GM23338 (cell line): ENCODE measurements around the gene TESK2. TPM values are rescaled to one million over a fixed set of nuclear protein-coding genes. Genes with fewer than 3 reads are reported as not detected.

Experiments
- ATAC-seq: fragments of 200-7000 bp; cut with Tn5 transposase; 3 replicates; pipeline ENCODE4 v1.9.1; 2020
- DNase-seq: peaks from one replicate; pipeline ENCODE4 v3.0.0-alpha.2; 2015; ENCODE audit warnings: low spot score
- H2AFZ ChIP-seq: fragments of 200-600 bp; sonication (generic); 2 replicates; pipeline ENCODE4 v1.8.0; 2016; ENCODE audit warnings: antibody characterized with exemption, mild to moderate bottlenecking, moderate library complexity
- H3F3A ChIP-seq: fragments of 200-600 bp; sonication (generic); replicated peaks from 2 replicates; pipeline ENCODE4 v1.8.0; 2017; ENCODE audit warnings: antibody characterized with exemption, mixed run types, low read depth
- H3K27ac ChIP-seq: fragments of 200-600 bp; sonication (generic); 2 replicates; pipeline ENCODE4 v1.6.1; 2016; ENCODE audit warnings: low read depth
- H3K27me3 ChIP-seq: fragments of 200-600 bp; sonication (generic); 2 replicates; pipeline ENCODE4 v1.8.0; 2016; ENCODE audit warnings: mild to moderate bottlenecking, mixed run types, moderate library complexity; ENCODE audit not compliant: insufficient read depth
- H3K36me3 ChIP-seq: fragments of 200-600 bp; sonication (generic); 2 replicates; pipeline ENCODE4 v1.8.0; 2016; ENCODE audit warnings: mild to moderate bottlenecking; ENCODE audit not compliant: insufficient read depth
- H3K4me1 ChIP-seq: fragments of 200-600 bp; sonication (generic); 2 replicates; pipeline ENCODE4 v1.8.0; 2016; ENCODE audit warnings: mild to moderate bottlenecking, moderate library complexity; ENCODE audit not compliant: insufficient read depth
- H3K4me2 ChIP-seq: fragments of 200-600 bp; sonication (generic); 2 replicates; pipeline ENCODE4 v1.7.1; 2017; ENCODE audit warnings: mixed run types
- H3K4me3 ChIP-seq: fragments of 200-600 bp; sonication (generic); 2 replicates; pipeline ENCODE4 v1.6.1; 2016; ENCODE audit warnings: mixed run types
- H3K79me2 ChIP-seq: fragments of 200-600 bp; sonication (generic); replicated peaks from 2 replicates; pipeline ENCODE4 v1.8.0; 2017; ENCODE audit warnings: mild to moderate bottlenecking; ENCODE audit not compliant: insufficient read depth
- H3K9me2 ChIP-seq: fragments of 200-600 bp; sonication (generic); 2 replicates; pipeline ENCODE4 v1.8.0; 2017; ENCODE audit not compliant: insufficient read depth
- H4K20me1 ChIP-seq: fragments of 200-600 bp; sonication (generic); replicated peaks from 2 replicates; pipeline ENCODE4 v1.8.0; 2017; ENCODE audit warnings: mild to moderate bottlenecking; ENCODE audit not compliant: insufficient read depth
- H3K27ac Mint-ChIP-seq: 2 replicates; pipeline ENCODE4 v1.8.0; 2020; ENCODE audit warnings: inconsistent platforms, mild to moderate bottlenecking, moderate library complexity, mixed read lengths
- H3K27me3 Mint-ChIP-seq: 3 replicates; pipeline ENCODE4 v1.8.0; 2022; ENCODE audit warnings: low read depth, mild to moderate bottlenecking, moderate library complexity, mixed read lengths, inconsistent platforms; ENCODE audit not compliant: insufficient read depth, poor library complexity
- H3K36me3 Mint-ChIP-seq: 3 replicates; pipeline ENCODE4 v1.8.0; 2021; ENCODE audit warnings: low read depth, mild to moderate bottlenecking, inconsistent platforms, moderate library complexity, mixed read lengths
- H3K4me1 Mint-ChIP-seq: 3 replicates; pipeline ENCODE4 v1.8.0; 2020; ENCODE audit warnings: mild to moderate bottlenecking, inconsistent platforms, mixed read lengths
- H3K4me3 Mint-ChIP-seq: 3 replicates; pipeline ENCODE4 v1.8.0; 2021; ENCODE audit warnings: moderate library complexity, mild to moderate bottlenecking, inconsistent platforms, mixed read lengths
- H3K9me3 Mint-ChIP-seq: 3 replicates; pipeline ENCODE4 v1.8.0; 2020; ENCODE audit warnings: moderate library complexity, mild to moderate bottlenecking, inconsistent platforms, mixed read lengths
- CTCF ChIP-seq, 2 experiments: fragments of 200-600 bp in 1 of 2; sonication (generic) in 1 of 2; conservative IDR thresholded peaks; 2 replicates each; pipeline versions ENCODE4 v1.5.1 to v1.6.1; 2016 to 2017; ENCODE audit warnings: antibody characterized with exemption in 2 of 2, low read depth in 2 of 2, mild to moderate bottlenecking in 2 of 2, moderate library complexity in 1 of 2
- ETS1 ChIP-seq: IDR thresholded peaks from 2 replicates; pipeline ENCODE4 v1.6.1; 2016; ENCODE audit warnings: antibody characterized with exemption
- EZH2 ChIP-seq: fragments of 200-600 bp; sonication (generic); IDR thresholded peaks from one replicate; pipeline ENCODE4 v1.8.0; 2017; ENCODE audit warnings: antibody characterized with exemption, mild to moderate bottlenecking, low read depth; ENCODE audit not compliant: unreplicated experiment
- EZH2phosphoT487 ChIP-seq: fragments of 200-600 bp; sonication (generic); IDR thresholded peaks from one replicate; pipeline ENCODE4 v1.8.1; 2018; ENCODE audit warnings: antibody characterized with exemption; ENCODE audit not compliant: unreplicated experiment
- JUNB ChIP-seq: IDR thresholded peaks from one replicate; pipeline ENCODE4 v1.6.1; 2016; ENCODE audit warnings: antibody characterized with exemption; ENCODE audit not compliant: unreplicated experiment
- NANOG ChIP-seq: IDR thresholded peaks from 2 replicates; pipeline ENCODE4 v1.6.1; 2016; ENCODE audit warnings: antibody characterized with exemption, borderline replicate concordance
- POLR2AphosphoS5 ChIP-seq: IDR thresholded peaks from 2 replicates; pipeline ENCODE4 v1.6.1; 2016; ENCODE audit warnings: antibody characterized with exemption, low read depth
- ZNF331 ChIP-seq: fragments of 250-450 bp; sonication (Bioruptor Pico); IDR thresholded peaks from 2 replicates; pipeline ENCODE4 v1.5.0; 2020; ENCODE audit warnings: low read depth, mild to moderate bottlenecking, moderate library complexity
- ZNF462 ChIP-seq: fragments of 250-450 bp; sonication (Bioruptor Pico); IDR thresholded peaks from 2 replicates; pipeline ENCODE4 v1.5.0; 2020; ENCODE audit warnings: mild to moderate bottlenecking, moderate library complexity
- polyA plus RNA-seq: library from polyadenylated mRNA; unstranded; fragments of >200 nt; fragmentation: Nextera tagmentation; extraction: Ambion mirVana; gene quantifications from 2 replicates; pipeline ENCODE4 v1.2.1, GENCODE V29; 2016
- total RNA-seq: library from RNA; depleted of rRNA; stranded (reverse); fragments of >200 nt; shearing (Covaris generic); gene quantifications from 2 replicates; pipeline ENCODE4 v1.2.3, GENCODE V29; 2014

The TESK2 gene
- total and polyA plus RNA-seq, 2 experiments from 2014 or later, result 5.2 to 14.0 TPM

GRCh38 chr1:45508295-45509151 lies 17.6 kb upstream of the TESK2 start (continued):
- TF ChIP-seq CTCF (conservative IDR thresholded peaks at IDR 0.05; ENCODE audit: low read depth in 2 of 2), result 0 out of 4 replicates have a peak, but pooled peaks of 1 of the 2 experiments have one; percentile 24

GRCh38 chr1:45507893-45508292 lies 16.9 kb upstream of the TESK2 start:
- no peaks in the 10 kb centered on the region for H3K9me3 Mint-ChIP-seq
- H3K27me3 ChIP-seq, result no peaks in the 10 kb centered on the region
- no peaks in the 10 kb centered on the region for H3K4me1 Mint-ChIP-seq
- no peak overlapping the region for H3K4me3 ChIP-seq
- H3K36me3 ChIP-seq, result peaks cover 40% of the 10 kb centered on the region
- H3K27me3 Mint-ChIP-seq, result no peaks in the 10 kb centered on the region
- peaks cover 58% of the 10 kb centered on the region for H3F3A ChIP-seq
- no peak overlapping the region for H3K4me3 Mint-ChIP-seq
- H3K36me3 Mint-ChIP-seq, result peaks cover 52% of the 10 kb centered on the region
- H4K20me1 ChIP-seq, result peaks cover 37% of the 10 kb centered on the region
- H3K27ac ChIP-seq, result peak overlapping the region; percentile 86; the same call in 1 of the 2 replicates
- no peak overlapping the region for H2AFZ ChIP-seq
- H3K27ac Mint-ChIP-seq, result peak overlapping the region; percentile 18; the same call in 1 of the 2 replicates
- H3K4me1 ChIP-seq, result no peaks in the 10 kb centered on the region
- DNase-seq, result no peak
- no peak overlapping the region for H3K4me2 ChIP-seq
- no peak for ATAC-seq
- H3K9me2 ChIP-seq, result no peaks in the 10 kb centered on the region
- H3K79me2 ChIP-seq, result peaks cover 3% of the 10 kb centered on the region
- TF ChIP-seq POLR2AphosphoS5, result no peak
- TF ChIP-seq ZNF462, result no peak
- TF ChIP-seq ZNF331, result no peak
- TF ChIP-seq JUNB, result no peak
- TF ChIP-seq NANOG, result no peak
- TF ChIP-seq ETS1, result no peak
- TF ChIP-seq EZH2phosphoT487, result no peak
- no peak for TF ChIP-seq EZH2
- TF ChIP-seq CTCF (conservative IDR thresholded peaks at IDR 0.05; ENCODE audit: low read depth in 2 of 2), result no peak
